Muscle of leg (tissue), 11 donors: ENCODE results near the gene GPHN. TPM values are rescaled to one million over a fixed set of nuclear protein-coding genes. Genes with fewer than 3 reads are reported as not detected.
A peak's percentile ranks its signal among the peaks of the same experiment; 100 is the strongest.
"Not testable (repeated sequence)": the region's sequence is repeated elsewhere in the genome, so short reads cannot be mapped to it uniquely, and the experiment has no call there.

Experiments
- DNase-seq: peaks from one replicate; pipeline ENCODE4 v3.0.0; 2013
- H3K27ac ChIP-seq: one replicate; pipeline ENCODE4 v1.5.1; 2013; ENCODE audit warnings: mild to moderate bottlenecking, low read length, control low read depth
- H3K27me3 ChIP-seq: one replicate; pipeline ENCODE4 v1.6.1; 2013; ENCODE audit warnings: low read length; ENCODE audit not compliant: control insufficient read depth, insufficient read depth
- H3K36me3 ChIP-seq: one replicate; pipeline ENCODE4 v1.6.1; 2013; ENCODE audit warnings: low read length; ENCODE audit not compliant: control insufficient read depth, insufficient read depth
- H3K4me1 ChIP-seq: one replicate; pipeline ENCODE4 v1.6.1; 2013; ENCODE audit warnings: low read length; ENCODE audit not compliant: control insufficient read depth, insufficient read depth
- H3K4me3 ChIP-seq: one replicate; pipeline ENCODE4 v1.5.1; 2013; ENCODE audit warnings: low read length, control low read depth
- H3K9me3 ChIP-seq: replicated peaks from 2 replicates; pipeline ENCODE4 v1.6.1; 2013; ENCODE audit warnings: low read depth, low read length; ENCODE audit not compliant: control insufficient read depth
- WGBS: methylation state at CpG from one replicate; pipeline ENCODE4 v1.1.5; 2013; ENCODE audit warnings: missing lambda C conversion rate; ENCODE audit not compliant: insufficient coverage; 5-methylcytosine and 5-hydroxymethylcytosine counted together
- polyA plus RNA-seq, 8 donors: library from polyadenylated mRNA; unstranded; fragments of 120-200 nt; gene quantifications; one replicate each; pipeline versions ENCODE4 v1.2.1 to v1.2.3, GENCODE V29; 2013; ENCODE audit warnings: inconsistent platforms in 1 of 8, low replicate concordance in 1 of 8; ENCODE audit not compliant: insufficient read length in 8 of 8, insufficient read depth in 1 of 8
- total RNA-seq: library from RNA; stranded (reverse); fragments of 120-200 nt; gene quantifications from one replicate; pipeline ENCODE4 v1.2.4, GENCODE V29; 2013

Gene GPHN
- total and polyA plus RNA-seq, 9 donors, result 13.6 to 19.4 (median 16.5) TPM

DNA sequence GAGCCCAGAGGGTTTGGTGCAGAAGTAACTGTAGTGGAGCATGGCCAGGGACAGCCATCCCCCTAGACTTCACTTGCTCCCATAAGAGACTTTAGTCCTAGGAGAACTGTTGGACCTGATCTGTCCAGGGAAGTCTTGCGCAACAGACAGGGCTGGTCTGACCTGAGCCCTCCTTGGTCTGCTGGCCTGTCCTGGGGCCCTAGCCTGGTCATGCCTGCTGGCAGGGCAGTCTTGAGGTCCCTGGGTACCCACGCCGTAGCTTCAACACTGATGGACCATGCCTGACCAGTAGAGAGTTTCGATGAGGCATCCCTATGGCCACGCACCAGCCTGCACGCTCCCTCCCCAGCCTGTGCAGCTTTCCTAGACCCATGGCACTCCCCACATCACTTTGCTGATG lies 305.7 kb downstream of the GPHN start:
- H3K27ac ChIP-seq, result no peak overlapping the region
- no peaks in the 10 kb centered on the region for H3K27me3 ChIP-seq
- no peak overlapping the region for H3K4me3 ChIP-seq
- no peak for DNase-seq
- H3K36me3 ChIP-seq, result peaks cover 8% of the 10 kb centered on the region
- WGBS, result 97% methylated on average over 6 of the region's 6 CpGs
- no peaks in the 10 kb centered on the region for H3K4me1 ChIP-seq
- peaks cover 8% of the 10 kb centered on the region for H3K9me3 ChIP-seq

DNA sequence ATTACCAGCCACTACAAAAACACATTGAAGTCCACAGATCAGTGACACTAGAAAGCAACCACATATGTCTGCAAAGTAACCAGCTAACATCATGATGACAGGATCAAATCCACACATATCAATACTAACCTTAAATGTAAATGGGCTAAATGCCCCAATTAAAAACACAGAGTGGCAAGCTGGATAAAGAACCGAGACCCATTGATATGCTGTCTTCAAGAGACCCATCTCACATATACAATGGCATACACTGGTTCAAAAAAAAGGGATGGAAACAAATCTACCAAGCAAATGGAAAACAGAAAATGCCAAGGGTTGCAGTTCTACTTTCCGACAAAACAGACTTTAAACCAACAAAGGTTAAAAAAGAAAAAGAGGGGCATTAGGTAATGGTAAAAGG lies 307.7 kb downstream of the GPHN start:
- no peaks in the 10 kb centered on the region for H3K27me3 ChIP-seq

DNA sequence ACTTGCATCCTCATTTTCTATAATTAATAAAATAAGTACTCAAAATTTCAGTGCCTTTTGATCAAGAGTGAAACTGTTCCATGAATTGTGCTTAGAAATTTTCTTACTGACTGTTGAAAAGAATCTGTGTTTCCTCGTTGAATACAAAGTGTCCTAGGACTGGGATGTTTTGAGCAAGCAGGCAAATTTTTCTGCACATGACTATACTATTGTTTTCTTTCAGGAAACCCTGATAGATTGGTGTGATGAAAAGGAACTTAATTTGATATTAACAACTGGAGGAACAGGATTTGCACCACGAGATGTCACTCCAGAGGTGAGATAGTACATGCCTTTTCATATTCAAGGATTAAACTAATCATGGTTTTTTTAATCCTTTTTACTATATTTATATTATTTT lies 316.3 kb downstream of the GPHN start:
- 60% methylated on average over 1 of the region's 2 CpGs for WGBS
- H3K27ac ChIP-seq, result no peak overlapping the region
- H3K4me3 ChIP-seq, result no peak overlapping the region
- no peaks in the 10 kb centered on the region for H3K27me3 ChIP-seq
- H3K36me3 ChIP-seq, result no peaks in the 10 kb centered on the region
- H3K9me3 ChIP-seq, result no peaks in the 10 kb centered on the region
- no peak for DNase-seq
- no peaks in the 10 kb centered on the region for H3K4me1 ChIP-seq

More for the DNA sequence above, 307.7 kb downstream of the GPHN start:
- H3K4me1 ChIP-seq, result no peaks in the 10 kb centered on the region
- H3K27ac ChIP-seq, result no peak overlapping the region
- no peak for DNase-seq
- WGBS, result no CpG with 5 or more reads among the region's 2 CpGs
- H3K9me3 ChIP-seq, result peaks cover 8% of the 10 kb centered on the region
- no peak overlapping the region for H3K4me3 ChIP-seq
- H3K36me3 ChIP-seq, result peaks cover 8% of the 10 kb centered on the region

DNA sequence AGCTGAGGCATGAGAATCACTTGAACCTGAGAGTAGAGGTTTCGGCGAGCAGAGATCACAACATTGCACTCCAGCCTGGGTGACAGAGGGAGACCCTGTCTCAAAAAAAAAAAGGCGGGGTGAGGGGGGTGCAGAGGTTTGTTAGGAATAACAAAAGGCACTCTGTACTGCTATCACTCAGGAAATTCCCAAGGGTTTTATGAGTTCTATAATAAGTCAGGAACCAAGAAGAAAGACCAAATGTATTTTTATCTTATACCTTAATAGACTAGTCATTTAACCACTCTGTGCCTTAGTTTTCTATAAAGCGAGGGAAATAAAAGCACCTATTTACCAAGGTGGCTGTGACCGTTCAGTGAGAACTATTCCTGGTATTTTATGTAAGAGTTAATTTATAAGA lies 319.2 kb downstream of the GPHN start:
- no peak overlapping the region for H3K27ac ChIP-seq
- WGBS, result no CpG with 5 or more reads among the region's 5 CpGs
- no peaks in the 10 kb centered on the region for H3K27me3 ChIP-seq
- H3K4me3 ChIP-seq, result no peak overlapping the region
- H3K9me3 ChIP-seq, result no peaks in the 10 kb centered on the region
- no peak for DNase-seq
- no peaks in the 10 kb centered on the region for H3K4me1 ChIP-seq
- no peaks in the 10 kb centered on the region for H3K36me3 ChIP-seq

DNA sequence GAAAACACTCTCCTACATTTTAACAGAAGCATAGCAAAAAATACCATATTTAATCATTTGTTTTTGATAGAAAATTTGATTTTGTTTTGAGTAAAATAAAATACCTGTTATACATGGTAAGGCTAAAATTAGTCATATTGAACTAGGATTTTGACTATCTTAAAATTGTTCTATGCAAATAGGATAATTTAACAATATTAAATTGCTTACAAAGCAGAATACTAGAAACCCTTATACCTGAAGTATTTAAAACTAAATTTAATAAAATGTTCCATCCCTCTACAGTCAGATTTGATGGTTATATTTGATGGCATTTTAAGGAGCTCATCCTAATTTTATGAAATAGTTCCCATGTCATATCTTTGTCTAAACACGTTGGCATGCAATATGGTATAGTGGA lies 323.2 kb downstream of the GPHN start:
- Histone ChIP-seq H3K36me3 (no peaks in the 10 kb centered on the region), H3K9me3 (no peaks in the 10 kb centered on the region), H3K27me3 (no peaks in the 10 kb centered on the region), H3K4me3 (no peak overlapping the region), H3K4me1 (no peaks in the 10 kb centered on the region), H3K27ac (no peak overlapping the region)
- no peak for DNase-seq
- no CpG with 5 or more reads among the region's 1 CpG for WGBS

DNA sequence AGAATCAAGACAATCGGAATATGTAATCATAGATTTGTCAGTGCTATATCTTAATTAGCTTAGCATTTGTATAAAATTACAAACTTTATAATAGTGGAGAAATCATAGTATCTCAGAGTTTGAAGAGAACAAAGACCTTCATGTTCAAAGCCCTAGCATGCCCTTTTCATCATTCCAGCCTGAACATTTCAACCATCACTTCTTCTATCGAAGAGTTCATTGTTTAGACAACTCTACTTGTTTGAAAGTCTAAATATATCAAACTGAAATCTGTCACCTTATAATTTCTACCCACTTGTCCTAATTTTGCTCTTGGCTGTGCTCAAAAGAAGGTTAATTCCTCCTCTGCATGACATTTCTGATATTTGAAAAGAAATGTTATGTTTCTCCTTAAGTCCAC lies 325.9 kb downstream of the GPHN start:
- Histone ChIP-seq H3K27me3 (no peaks in the 10 kb centered on the region), H3K9me3 (no peaks in the 10 kb centered on the region), H3K4me3 (no peak overlapping the region), H3K27ac (no peak overlapping the region), H3K36me3 (no peaks in the 10 kb centered on the region), H3K4me1 (no peaks in the 10 kb centered on the region)
- no peak for DNase-seq
- 100% methylated on average over 1 of the region's 2 CpGs for WGBS

DNA sequence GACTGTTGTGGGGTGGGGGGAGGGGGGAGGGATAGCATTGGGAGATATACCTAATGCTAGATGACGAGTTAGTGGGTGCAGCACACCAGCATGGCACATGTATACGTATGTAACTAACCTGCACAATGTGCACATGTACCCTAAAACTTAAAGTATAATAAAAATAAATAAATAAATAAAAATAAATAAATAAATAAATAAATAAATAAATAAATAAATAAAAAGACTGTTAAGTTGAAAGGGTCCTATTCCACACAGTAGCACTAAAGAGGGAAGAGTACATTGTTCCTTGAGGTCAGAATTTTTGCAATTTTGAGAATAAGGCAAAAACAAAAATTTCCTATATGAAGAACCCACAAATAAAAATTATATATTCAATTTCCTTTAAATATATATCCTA lies 329.5 kb downstream of the GPHN start:
- H3K36me3 ChIP-seq, H3K4me3 ChIP-seq, DNase-seq, H3K4me1 ChIP-seq, H3K9me3 ChIP-seq, H3K27me3 ChIP-seq, H3K27ac ChIP-seq: not testable (repeated sequence)
- no CpG with 5 or more reads among the region's 2 CpGs for WGBS

DNA sequence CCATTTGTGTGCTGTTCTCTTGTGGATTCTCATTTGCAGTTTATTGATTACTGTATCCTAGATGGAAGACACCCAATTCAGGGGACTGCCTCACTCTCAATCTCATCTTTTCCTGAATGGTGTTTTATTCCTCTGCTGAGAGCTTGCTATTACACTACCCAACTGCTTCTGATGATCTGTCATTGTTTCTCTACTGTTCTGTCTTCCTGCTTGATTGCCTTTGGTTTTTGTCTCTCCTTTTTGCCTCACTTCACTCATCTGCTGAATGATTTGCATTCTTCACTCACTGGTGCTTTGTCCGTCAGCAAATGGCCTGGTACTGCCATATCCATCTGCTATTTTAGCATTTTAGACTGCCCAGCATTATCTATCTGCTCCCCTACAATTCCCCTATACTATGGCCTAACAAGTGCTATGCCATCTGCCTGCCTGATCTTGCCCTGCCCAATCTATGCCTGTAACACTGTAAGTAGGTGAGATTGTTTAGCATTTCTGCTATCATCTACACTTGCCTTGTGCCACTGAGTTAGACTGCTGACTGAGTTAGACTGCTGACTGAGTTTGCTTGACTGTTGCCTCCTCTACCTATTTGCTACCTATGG lies 335.1 kb downstream of the GPHN start:
- no peaks in the 10 kb centered on the region for H3K4me1 ChIP-seq
- WGBS, result 60% methylated on average over 1 of the region's 1 CpG
- no peaks in the 10 kb centered on the region for H3K9me3 ChIP-seq
- H3K4me3 ChIP-seq, result no peak overlapping the region
- H3K27me3 ChIP-seq, result no peaks in the 10 kb centered on the region
- H3K36me3 ChIP-seq, result no peaks in the 10 kb centered on the region
- no peak overlapping the region for H3K27ac ChIP-seq
- DNase-seq, result peak; percentile 10

DNA sequence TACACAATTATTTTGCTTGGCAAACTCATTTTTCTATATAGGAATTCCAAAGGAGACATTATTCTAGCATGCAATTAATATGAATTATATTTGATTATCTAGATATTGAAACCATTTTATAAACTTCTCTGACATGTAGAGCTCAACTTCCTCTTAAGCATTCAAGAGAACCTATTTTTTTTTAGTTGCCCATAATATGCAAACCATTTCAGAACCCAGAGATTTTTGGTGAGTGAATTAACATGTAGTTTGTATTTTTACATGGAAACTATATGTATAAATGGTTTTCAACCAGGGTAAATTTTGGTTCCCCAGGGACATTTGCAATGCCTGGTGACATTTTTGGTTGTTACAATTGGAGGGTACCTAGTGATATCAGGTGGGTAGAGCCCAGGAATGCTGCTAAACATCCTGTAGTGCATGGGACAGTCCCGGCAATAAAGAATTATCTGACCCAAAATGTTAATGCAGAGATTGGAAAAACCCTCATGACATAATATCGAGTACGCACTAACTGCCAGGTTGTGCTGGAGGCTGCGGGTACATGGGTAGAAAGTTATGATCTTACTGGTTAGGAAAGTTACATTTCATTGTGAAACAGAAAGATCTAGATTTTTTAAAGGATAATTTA lies 342.4 kb downstream of the GPHN start:
- no peak overlapping the region for H3K4me3 ChIP-seq
- 100% methylated on average over 3 of the region's 4 CpGs for WGBS
- no peaks in the 10 kb centered on the region for H3K27me3 ChIP-seq
- H3K27ac ChIP-seq, result no peak overlapping the region
- no peak for DNase-seq
- no peaks in the 10 kb centered on the region for H3K36me3 ChIP-seq
- no peaks in the 10 kb centered on the region for H3K9me3 ChIP-seq
- H3K4me1 ChIP-seq, result no peaks in the 10 kb centered on the region

DNA sequence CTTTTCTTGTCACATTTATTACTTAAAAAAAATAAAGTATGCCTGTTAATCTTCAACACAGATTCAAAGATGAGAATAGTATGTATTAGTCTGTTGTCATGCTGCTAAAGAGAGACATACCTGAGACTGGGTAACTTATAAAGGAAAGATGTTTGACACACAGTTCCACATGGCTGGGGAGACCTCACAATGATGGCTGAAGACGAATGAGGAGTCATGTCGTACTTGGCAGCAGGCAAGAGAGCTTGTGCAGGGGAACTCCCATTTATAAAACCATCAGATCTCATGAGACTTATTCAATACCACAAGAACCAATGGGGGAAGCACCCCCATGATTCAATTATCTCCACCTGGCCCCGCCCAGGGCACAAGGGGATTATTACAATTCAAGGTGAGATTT lies 345.4 kb downstream of the GPHN start:
- Histone ChIP-seq H3K9me3 (no peaks in the 10 kb centered on the region), H3K4me3 (no peak overlapping the region), H3K27ac (no peak overlapping the region), H3K4me1 (no peaks in the 10 kb centered on the region), H3K36me3 (no peaks in the 10 kb centered on the region), H3K27me3 (no peaks in the 10 kb centered on the region)
- no peak for DNase-seq
- WGBS, result no CpG with 5 or more reads among the region's 3 CpGs

DNA sequence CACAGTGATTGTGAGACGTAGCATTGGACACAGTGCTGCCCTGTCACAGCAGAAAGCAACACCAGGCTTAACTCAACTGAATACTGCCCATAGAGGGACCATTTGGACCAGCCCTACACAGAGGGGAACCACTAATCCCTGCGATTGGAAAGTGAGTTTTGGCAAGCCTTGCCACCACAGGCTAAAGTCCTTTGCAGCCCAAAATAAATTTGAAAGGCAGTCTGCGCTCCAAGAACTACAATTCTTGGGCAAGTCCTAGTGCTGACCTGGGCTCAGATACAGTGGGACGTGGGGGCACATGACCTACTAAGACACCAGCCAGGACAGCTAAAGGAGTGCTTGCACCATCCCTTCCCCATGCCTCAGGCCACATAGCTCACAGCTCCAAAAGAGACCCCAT lies 349.9 kb downstream of the GPHN start:
- Histone ChIP-seq H3K4me1 (no peaks in the 10 kb centered on the region), H3K4me3 (no peak overlapping the region), H3K36me3 (no peaks in the 10 kb centered on the region), H3K9me3 (no peaks in the 10 kb centered on the region), H3K27ac (no peak overlapping the region), H3K27me3 (no peaks in the 10 kb centered on the region)
- 92% methylated on average over 4 of the region's 4 CpGs for WGBS
- DNase-seq, result no peak
